ENCODE measurements around the gene GPRC5C. TPM values are rescaled to one million over a fixed set of nuclear protein-coding genes. Genes with fewer than 3 reads are reported as not detected.

GPRC5C gene
- total RNA-seq, 1 experiment from 2014 or later = 48.8 TPM

GRCh38 chr17:74458835-74459234 is 26.9 kb downstream of the GPRC5C start:
- H3K4me3 ChIP-seq (ENCODE audit: insufficient read depth, low read depth, low read length) = no peak overlapping the region
- DNase-seq = no peak
- H3K27me3 ChIP-seq (ENCODE audit: control insufficient read depth, insufficient read depth, low read length) = peaks cover 6% of the 10 kb centered on the region
- no peaks in the 10 kb centered on the region for H3K36me3 ChIP-seq (replicated peaks; ENCODE audit: control insufficient read depth, insufficient read depth, low read length)

- DNase-seq = no peak
- Histone ChIP-seq H3K4me3 (ENCODE audit: insufficient read depth, low read depth, low read length) (no peak overlapping the region), H3K36me3 (replicated peaks; ENCODE audit: control insufficient read depth, insufficient read depth, low read length) (no peaks in the 10 kb centered on the region), H3K27me3 (ENCODE audit: control insufficient read depth, insufficient read depth, low read length) (peaks cover 6% of the 10 kb centered on the region)
These were observed 27.7 kb downstream of the GPRC5C start for GRCh38 chr17:74459622-74460021.

GRCh38 chr17:74460241-74460640 is 28.4 kb downstream of the GPRC5C start:
- peaks cover 6% of the 10 kb centered on the region for H3K27me3 ChIP-seq (ENCODE audit: control insufficient read depth, insufficient read depth, low read length)
- no peaks in the 10 kb centered on the region for H3K36me3 ChIP-seq (replicated peaks; ENCODE audit: control insufficient read depth, insufficient read depth, low read length)
- no peak overlapping the region for H3K4me3 ChIP-seq (ENCODE audit: insufficient read depth, low read depth, low read length)
- DNase-seq = no peak

- peaks cover 8% of the 10 kb centered on the region for H3K27me3 ChIP-seq (ENCODE audit: control insufficient read depth, insufficient read depth, low read length)
- no peak for DNase-seq
- no peak overlapping the region for H3K4me3 ChIP-seq (ENCODE audit: insufficient read depth, low read depth, low read length)
- no peaks in the 10 kb centered on the region for H3K36me3 ChIP-seq (replicated peaks; ENCODE audit: control insufficient read depth, insufficient read depth, low read length)
These were observed 29.1 kb downstream of the GPRC5C start for GRCh38 chr17:74460996-74461395.

- DNase-seq = no peak
- no peak overlapping the region for H3K4me3 ChIP-seq (ENCODE audit: insufficient read depth, low read depth, low read length)
These were observed 29.7 kb downstream of the GPRC5C start for GRCh38 chr17:74461611-74462010.

GRCh38 chr17:74464730-74465377 is 33.0 kb downstream of the GPRC5C start:
- no peak overlapping the region for H3K4me3 ChIP-seq (ENCODE audit: insufficient read depth, low read depth, low read length)
- DNase-seq = no peak
- H3K36me3 ChIP-seq (replicated peaks; ENCODE audit: control insufficient read depth, insufficient read depth, low read length) = no peaks in the 10 kb centered on the region

More at GRCh38 chr17:74461611-74462010, 29.7 kb downstream of the GPRC5C start:
- H3K36me3 ChIP-seq (replicated peaks; ENCODE audit: control insufficient read depth, insufficient read depth, low read length) = no peaks in the 10 kb centered on the region
- H3K27me3 ChIP-seq (ENCODE audit: control insufficient read depth, insufficient read depth, low read length) = peaks cover 13% of the 10 kb centered on the region

GRCh38 chr17:74465378-74466110 is 33.7 kb downstream of the GPRC5C start:
- H3K36me3 ChIP-seq (replicated peaks; ENCODE audit: control insufficient read depth, insufficient read depth, low read length) = no peaks in the 10 kb centered on the region
- H3K4me3 ChIP-seq (ENCODE audit: insufficient read depth, low read depth, low read length) = no peak overlapping the region
- no peak for DNase-seq

More at GRCh38 chr17:74464730-74465377, 33.0 kb downstream of the GPRC5C start:
- H3K27me3 ChIP-seq (ENCODE audit: control insufficient read depth, insufficient read depth, low read length) = peaks cover 16% of the 10 kb centered on the region; the same call in 1 of the 2 replicates

GRCh38 chr17:74466111-74466827 is 34.4 kb downstream of the GPRC5C start, which contains the start of gene CD300A:
TSS of gene CD300A (plus strand) at chr17:74466634. CDS start at chr17:74466704, 70 bp downstream.
- H3K36me3 ChIP-seq (replicated peaks; ENCODE audit: control insufficient read depth, insufficient read depth, low read length) = no peaks in the 10 kb centered on the region
- peak within 1 kb of the TSS; percentile 36; the same call in 1 of the 2 replicates for H3K4me3 ChIP-seq (ENCODE audit: insufficient read depth, low read depth, low read length)
- DNase-seq = peak; percentile 82
- peaks cover 16% of the 10 kb centered on the region; the same call in 1 of the 2 replicates for H3K27me3 ChIP-seq (ENCODE audit: control insufficient read depth, insufficient read depth, low read length)

More at GRCh38 chr17:74465378-74466110, 33.7 kb downstream of the GPRC5C start:
- H3K27me3 ChIP-seq (ENCODE audit: control insufficient read depth, insufficient read depth, low read length) = peaks cover 16% of the 10 kb centered on the region; the same call in 1 of the 2 replicates

- H3K4me3 ChIP-seq (ENCODE audit: insufficient read depth, low read depth, low read length) = peak overlapping the region; percentile 36; the same call in 1 of the 2 replicates
- no peaks in the 10 kb centered on the region for H3K36me3 ChIP-seq (replicated peaks; ENCODE audit: control insufficient read depth, insufficient read depth, low read length)
- DNase-seq = no peak
- H3K27me3 ChIP-seq (ENCODE audit: control insufficient read depth, insufficient read depth, low read length) = peaks cover 16% of the 10 kb centered on the region; the same call in 1 of the 2 replicates
These were observed 34.9 kb downstream of the GPRC5C start for GRCh38 chr17:74466828-74467184.

GRCh38 chr17:74467221-74467951 is 35.5 kb downstream of the GPRC5C start:
- DNase-seq = peak; percentile 81
- peaks cover 16% of the 10 kb centered on the region; the same call in 1 of the 2 replicates for H3K27me3 ChIP-seq (ENCODE audit: control insufficient read depth, insufficient read depth, low read length)
- H3K4me3 ChIP-seq (ENCODE audit: insufficient read depth, low read depth, low read length) = peak overlapping the region; percentile 27; the same call in 1 of the 2 replicates
- H3K36me3 ChIP-seq (replicated peaks; ENCODE audit: control insufficient read depth, insufficient read depth, low read length) = no peaks in the 10 kb centered on the region

- Histone ChIP-seq H3K36me3 (replicated peaks; ENCODE audit: control insufficient read depth, insufficient read depth, low read length) (no peaks in the 10 kb centered on the region), H3K4me3 (ENCODE audit: insufficient read depth, low read depth, low read length) (no peak overlapping the region), H3K27me3 (ENCODE audit: control insufficient read depth, insufficient read depth, low read length) (peaks cover 10% of the 10 kb centered on the region; the same call in 1 of the 2 replicates)
- no peak for DNase-seq
These were observed 39.5 kb downstream of the GPRC5C start for GRCh38 chr17:74471341-74471740.

- no peak for DNase-seq
- Histone ChIP-seq H3K36me3 (replicated peaks; ENCODE audit: control insufficient read depth, insufficient read depth, low read length) (no peaks in the 10 kb centered on the region), H3K27me3 (ENCODE audit: control insufficient read depth, insufficient read depth, low read length) (no peaks in the 10 kb centered on the region), H3K4me3 (ENCODE audit: insufficient read depth, low read depth, low read length) (no peak overlapping the region)
These were observed 41.0 kb downstream of the GPRC5C start for GRCh38 chr17:74472890-74473289.

GRCh38 chr17:74473294-74473693 is 41.4 kb downstream of the GPRC5C start:
- Histone ChIP-seq H3K27me3 (ENCODE audit: control insufficient read depth, insufficient read depth, low read length) (no peaks in the 10 kb centered on the region), H3K36me3 (replicated peaks; ENCODE audit: control insufficient read depth, insufficient read depth, low read length) (no peaks in the 10 kb centered on the region), H3K4me3 (ENCODE audit: insufficient read depth, low read depth, low read length) (no peak overlapping the region)
- peak; percentile 32 for DNase-seq

All from H7 (cell line).